ENCODE results near the gene POLR2E. TPM values are rescaled to one million over a fixed set of nuclear protein-coding genes. Genes with fewer than 3 reads are reported as not detected.

POLR2E gene
- total and polyA plus RNA-seq, 2 donors (not counting 1 experiment from before 2014, with no cell fraction given): 103 to 121 TPM

DNA sequence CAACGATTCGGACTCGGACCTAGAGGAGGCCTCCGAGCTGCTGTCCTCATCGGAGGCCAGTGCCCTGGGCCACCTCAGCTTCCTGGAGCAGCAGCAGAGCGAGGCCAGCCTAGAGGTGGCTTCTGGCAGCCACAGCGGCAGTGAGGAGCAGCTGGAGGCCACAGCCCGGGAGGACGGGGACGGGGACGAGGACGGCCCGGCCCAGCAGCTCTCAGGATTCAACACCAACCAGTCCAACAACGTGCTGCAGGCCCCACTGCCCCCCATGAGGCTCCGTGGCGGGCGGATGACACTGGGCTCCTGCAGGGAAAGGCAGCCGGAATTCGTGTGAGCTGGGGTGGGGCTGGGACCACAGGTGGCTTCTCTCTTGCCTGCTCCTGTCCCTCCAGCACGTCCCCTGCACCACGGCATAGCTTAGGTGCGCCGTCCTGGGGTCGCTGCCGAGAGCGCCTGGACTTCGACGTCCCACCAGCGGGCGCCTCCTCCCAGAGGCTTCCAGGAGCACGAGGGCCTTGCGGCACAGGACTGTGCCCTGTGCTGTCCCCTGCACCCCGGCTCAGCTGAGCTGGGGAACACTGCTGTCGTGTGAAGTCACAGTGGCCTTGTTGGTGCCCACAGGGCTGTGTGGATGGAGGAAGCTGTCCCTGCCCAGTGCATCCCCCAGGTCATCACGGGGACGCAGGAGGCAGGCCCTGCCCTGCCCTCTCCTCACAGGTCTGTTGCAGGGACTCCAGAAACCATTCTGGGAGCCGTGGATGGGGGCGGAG, 9.3 kb downstream of the POLR2E start:
- ChIA-PET POLR2A (interaction anchor here (0.6 to 8.4 kb wide), 10 partner anchors 9 to 102 kb away, joined by 3 to 97 read pairs (median 6); partner anchors contain the start of genes ARHGAP45, GPX4, POLR2E and RNU6-2), CTCF (interaction anchor here (0.9 to 5.6 kb wide), 6 partner anchors 9 to 62 kb away, joined by 3 to 49 read pairs (median 16); partner anchors contain the start of gene ARHGAP45)
- TF ChIP-seq, protein P1, sequence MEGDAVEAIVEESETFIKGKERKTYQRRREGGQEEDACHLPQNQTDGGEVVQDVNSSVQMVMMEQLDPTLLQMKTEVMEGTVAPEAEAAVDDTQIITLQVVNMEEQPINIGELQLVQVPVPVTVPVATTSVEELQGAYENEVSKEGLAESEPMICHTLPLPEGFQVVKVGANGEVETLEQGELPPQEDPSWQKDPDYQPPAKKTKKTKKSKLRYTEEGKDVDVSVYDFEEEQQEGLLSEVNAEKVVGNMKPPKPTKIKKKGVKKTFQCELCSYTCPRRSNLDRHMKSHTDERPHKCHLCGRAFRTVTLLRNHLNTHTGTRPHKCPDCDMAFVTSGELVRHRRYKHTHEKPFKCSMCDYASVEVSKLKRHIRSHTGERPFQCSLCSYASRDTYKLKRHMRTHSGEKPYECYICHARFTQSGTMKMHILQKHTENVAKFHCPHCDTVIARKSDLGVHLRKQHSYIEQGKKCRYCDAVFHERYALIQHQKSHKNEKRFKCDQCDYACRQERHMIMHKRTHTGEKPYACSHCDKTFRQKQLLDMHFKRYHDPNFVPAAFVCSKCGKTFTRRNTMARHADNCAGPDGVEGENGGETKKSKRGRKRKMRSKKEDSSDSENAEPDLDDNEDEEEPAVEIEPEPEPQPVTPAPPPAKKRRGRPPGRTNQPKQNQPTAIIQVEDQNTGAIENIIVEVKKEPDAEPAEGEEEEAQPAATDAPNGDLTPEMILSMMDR (IDR thresholded peaks at IDR 0.05): no peak
- no peak for TF ChIP-seq EZH2 (IDR thresholded peaks at IDR 0.05; ENCODE audit: borderline replicate concordance, insufficient read depth, low read depth, low read length, poor library complexity, severe bottlenecking)
- H3K27me3 Mint-ChIP-seq: no peaks in the 10 kb centered on the region
- H3K79me2 ChIP-seq (ENCODE audit: control insufficient read depth, insufficient read depth, low read length): peaks cover 13% of the 10 kb centered on the region
- H3K9ac ChIP-seq (ENCODE audit: low read length): no peak overlapping the region
- peaks cover 0 to 81% of the 10 kb centered on the region in 2 experiments for H3K36me3 ChIP-seq (replicated peaks in 1 of 2; ENCODE audit: control extremely low read depth in 1 of 2, control insufficient read depth in 1 of 2, extremely low read depth in 1 of 2, insufficient read depth in 2 of 2, low read length in 1 of 2)
- peak overlapping the region in 1 of 2 donors; percentile 82 for H3K27ac ChIP-seq (ENCODE audit: low read length in 2 of 2)
- no peak overlapping the region for H3K4me2 ChIP-seq (replicated peaks; ENCODE audit: low read depth, low read length, poor library complexity, severe bottlenecking)
- intact Hi-C loops (cut with micrococcal nuclease): no loop called here
- H3K27me3 ChIP-seq (replicated peaks in 1 of 4; ENCODE audit: control extremely low read depth in 1 of 4, control insufficient read depth in 3 of 4, insufficient read depth in 4 of 4, low read length in 3 of 4): no peaks in the 10 kb centered on the region
- no peak overlapping the region for H3K4me3 Mint-ChIP-seq
- H2AFZ ChIP-seq (ENCODE audit: insufficient read depth, low read depth, low read length, poor library complexity, severe bottlenecking): no peak overlapping the region
- no peaks in the 10 kb centered on the region for H3K9me3 Mint-ChIP-seq (ENCODE audit: insufficient read depth)
- no peak overlapping the region for H3K4me3 ChIP-seq (ENCODE audit: control extremely low read depth in 1 of 5, extremely low read depth in 1 of 5, insufficient read depth in 1 of 5, low read depth in 2 of 5, low read length in 4 of 5)
- H3K9me3 ChIP-seq (ENCODE audit: control extremely low read depth in 1 of 3, control insufficient read depth in 2 of 3, insufficient read depth in 1 of 3, low read length in 2 of 3): no peaks in the 10 kb centered on the region
- peaks cover 44% of the 10 kb centered on the region for H3K4me1 Mint-ChIP-seq
- H3K27ac Mint-ChIP-seq: peak overlapping the region; percentile 67
- peaks cover 92% of the 10 kb centered on the region for H4K20me1 ChIP-seq (ENCODE audit: control insufficient read depth, insufficient read depth, low read length, poor library complexity, severe bottlenecking)
- peaks cover 45 to 61% of the 10 kb centered on the region in 2 donors for H3K4me1 ChIP-seq (ENCODE audit: control insufficient read depth in 2 of 2, insufficient read depth in 2 of 2, low read length in 2 of 2)
- WGBS (ENCODE audit: insufficient coverage): 94% methylated on average over 28 of the region's 38 CpGs
- DNase-seq: no peak
- no peak for ATAC-seq (ENCODE audit: low read depth)

All from B cell (primary cell).